Measurements from ENCODE around the gene FGFR2. TPM values are rescaled to one million over a fixed set of nuclear protein-coding genes. Genes with fewer than 3 reads are reported as not detected.

FGFR2 gene
- total and polyA plus RNA-seq, 9 of the 15 experiments (the other 6 are each of a cell fraction or from before 2014, with no cell fraction given): 0.20 TPM; not detected in 8

DNA sequence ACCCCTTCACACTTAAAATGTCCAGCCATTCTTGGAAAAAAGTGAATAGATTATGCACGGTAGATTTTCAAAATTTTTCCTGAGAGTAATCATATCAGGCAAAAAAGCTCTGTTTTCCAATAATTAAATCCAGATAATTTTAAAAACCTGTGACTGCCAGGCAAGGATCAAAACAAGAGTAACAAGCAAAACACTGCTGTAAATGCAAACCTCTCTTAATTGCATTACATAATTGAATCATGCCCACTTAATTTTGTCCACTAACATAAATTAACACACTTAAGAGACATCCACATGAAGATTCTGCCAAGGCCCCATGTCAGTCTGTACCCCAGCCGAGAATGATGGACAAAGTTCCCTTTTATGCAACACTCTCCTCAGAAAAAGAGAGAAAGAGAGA, 135.3 kb downstream of the FGFR2 start:
- ChIA-PET POLR2A (no interaction called here), CTCF (ENCODE audit: low intra/inter-chr PET ratio) (no interaction called here)
- Histone ChIP-seq H3K9me3 (replicated peaks; ENCODE audit: control insufficient read depth, insufficient read depth, low read depth, low read length) (no peaks in the 10 kb centered on the region), H3K4me1 (replicated peaks in 1 of 2; ENCODE audit: control insufficient read depth in 2 of 2, insufficient read depth in 2 of 2, low read length in 2 of 2) (no peaks in the 10 kb centered on the region), H2AFZ (ENCODE audit: low read depth, low read length) (no peak overlapping the region), H3K27me3 (ENCODE audit: control insufficient read depth in 2 of 2, insufficient read depth in 2 of 2, low read length in 2 of 2) (peaks cover 0 to 9% of the 10 kb centered on the region in 2 experiments; a peak in 2 of 5 replicates), H3K9ac (ENCODE audit: insufficient read depth in 1 of 2, low read depth in 2 of 2, low read length in 2 of 2) (no peak overlapping the region), H3K4me2 (ENCODE audit: insufficient read depth, low read length) (no peak overlapping the region), H3K79me2 (ENCODE audit: control insufficient read depth, insufficient read depth, low read length) (no peaks in the 10 kb centered on the region), H3K27ac (ENCODE audit: extremely low read depth, low read depth, low read length) (no peak overlapping the region), H3K4me3 (no peak overlapping the region), H4K20me1 (replicated peaks; ENCODE audit: control insufficient read depth, insufficient read depth, low read length) (no peaks in the 10 kb centered on the region), H3K36me3 (ENCODE audit: control insufficient read depth, insufficient read depth, low read length) (no peaks in the 10 kb centered on the region), H3K9me1 (ENCODE audit: control insufficient read depth, insufficient read depth, low read length) (no peaks in the 10 kb centered on the region)
- WGBS (ENCODE audit: insufficient coverage, low coverage, missing lambda C conversion rate): 0% methylated on average over 2 of the region's 2 CpGs
- no TSS peak for BruUV-seq (replicated peaks)
- FAIRE-seq: no peak
- intact Hi-C loops (cut with micrococcal nuclease) (no loop called here), in situ Hi-C loops (cut with MboI) (no loop called here)
- DNase-seq (ENCODE audit: extremely low read depth in 1 of 4, low spot score in 3 of 4): no peak
- no peak for ATAC-seq
- TF ChIP-seq KLF10 (CRISPR knock-in tag; IDR thresholded peaks at IDR 0.05) (no peak), RBM39 (optimal IDR thresholded peaks at IDR 0.05; ENCODE audit: low read depth, low read length) (no peak), FOXM1 (IDR thresholded peaks at IDR 0.05; ENCODE audit: low read depth) (no peak), FOXM1 (CRISPR knock-in tag; IDR thresholded peaks at IDR 0.05; ENCODE audit: low read depth) (no peak), ZEB2 (IDR thresholded peaks at IDR 0.05) (no peak), ZNF785 (CRISPR knock-in tag; IDR thresholded peaks at IDR 0.05) (no peak), ELK3 (CRISPR knock-in tag; IDR thresholded peaks at IDR 0.05) (no peak), PTBP1 (IDR thresholded peaks at IDR 0.05; ENCODE audit: low read depth, low read length) (no peak), SMAD4 (CRISPR knock-in tag; conservative IDR thresholded peaks at IDR 0.05) (no peak), HLTF (IDR thresholded peaks at IDR 0.05) (no peak), RBM14 (IDR thresholded peaks at IDR 0.05; ENCODE audit: borderline replicate concordance, insufficient read depth, low read depth, low read length) (no peak), SREBF1 (IDR thresholded peaks at IDR 0.05; ENCODE audit: borderline replicate concordance, low read depth, low read length) (no peak), U2AF1 (optimal IDR thresholded peaks at IDR 0.05; ENCODE audit: low read depth, low read length) (no peak), ZNF57 (CRISPR knock-in tag; IDR thresholded peaks at IDR 0.05) (no peak)
- TF ChIP-seq, protein P1, sequence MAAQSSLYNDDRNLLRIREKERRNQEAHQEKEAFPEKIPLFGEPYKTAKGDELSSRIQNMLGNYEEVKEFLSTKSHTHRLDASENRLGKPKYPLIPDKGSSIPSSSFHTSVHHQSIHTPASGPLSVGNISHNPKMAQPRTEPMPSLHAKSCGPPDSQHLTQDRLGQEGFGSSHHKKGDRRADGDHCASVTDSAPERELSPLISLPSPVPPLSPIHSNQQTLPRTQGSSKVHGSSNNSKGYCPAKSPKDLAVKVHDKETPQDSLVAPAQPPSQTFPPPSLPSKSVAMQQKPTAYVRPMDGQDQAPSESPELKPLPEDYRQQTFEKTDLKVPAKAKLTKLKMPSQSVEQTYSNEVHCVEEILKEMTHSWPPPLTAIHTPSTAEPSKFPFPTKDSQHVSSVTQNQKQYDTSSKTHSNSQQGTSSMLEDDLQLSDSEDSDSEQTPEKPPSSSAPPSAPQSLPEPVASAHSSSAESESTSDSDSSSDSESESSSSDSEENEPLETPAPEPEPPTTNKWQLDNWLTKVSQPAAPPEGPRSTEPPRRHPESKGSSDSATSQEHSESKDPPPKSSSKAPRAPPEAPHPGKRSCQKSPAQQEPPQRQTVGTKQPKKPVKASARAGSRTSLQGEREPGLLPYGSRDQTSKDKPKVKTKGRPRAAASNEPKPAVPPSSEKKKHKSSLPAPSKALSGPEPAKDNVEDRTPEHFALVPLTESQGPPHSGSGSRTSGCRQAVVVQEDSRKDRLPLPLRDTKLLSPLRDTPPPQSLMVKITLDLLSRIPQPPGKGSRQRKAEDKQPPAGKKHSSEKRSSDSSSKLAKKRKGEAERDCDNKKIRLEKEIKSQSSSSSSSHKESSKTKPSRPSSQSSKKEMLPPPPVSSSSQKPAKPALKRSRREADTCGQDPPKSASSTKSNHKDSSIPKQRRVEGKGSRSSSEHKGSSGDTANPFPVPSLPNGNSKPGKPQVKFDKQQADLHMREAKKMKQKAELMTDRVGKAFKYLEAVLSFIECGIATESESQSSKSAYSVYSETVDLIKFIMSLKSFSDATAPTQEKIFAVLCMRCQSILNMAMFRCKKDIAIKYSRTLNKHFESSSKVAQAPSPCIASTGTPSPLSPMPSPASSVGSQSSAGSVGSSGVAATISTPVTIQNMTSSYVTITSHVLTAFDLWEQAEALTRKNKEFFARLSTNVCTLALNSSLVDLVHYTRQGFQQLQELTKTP (IDR thresholded peaks at IDR 0.05; ENCODE audit: low read depth in 1 of 2, partially characterized antibody in 2 of 2): no peak
- TF ChIP-seq, protein P2, sequence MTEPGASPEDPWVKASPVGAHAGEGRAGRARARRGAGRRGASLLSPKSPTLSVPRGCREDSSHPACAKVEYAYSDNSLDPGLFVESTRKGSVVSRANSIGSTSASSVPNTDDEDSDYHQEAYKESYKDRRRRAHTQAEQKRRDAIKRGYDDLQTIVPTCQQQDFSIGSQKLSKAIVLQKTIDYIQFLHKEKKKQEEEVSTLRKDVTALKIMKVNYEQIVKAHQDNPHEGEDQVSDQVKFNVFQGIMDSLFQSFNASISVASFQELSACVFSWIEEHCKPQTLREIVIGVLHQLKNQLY (CRISPR knock-in tag; conservative IDR thresholded peaks at IDR 0.05): no peak
